Heart left ventricle (tissue), 16 donors: Measurements from ENCODE around the gene SRP54. TPM values are rescaled to one million over a fixed set of nuclear protein-coding genes. Genes with fewer than 3 reads are reported as not detected.
"Not testable (repeated sequence)": the region's sequence is repeated elsewhere in the genome, so short reads cannot be mapped to it uniquely, and the experiment has no call there.

Experiments
- ATAC-seq, 4 donors: fragments of 200-7000 bp; cut with Tn5 transposase; one replicate each; pipeline ENCODE4 v1.9.1; 2020 to 2022; ENCODE audit warnings: moderate library complexity in 4 of 4, mild to moderate bottlenecking in 3 of 4, moderate number of reproducible peaks in 1 of 4
- DNase-seq, 5 donors: peaks; one replicate each; pipeline ENCODE4 v3.0.0-alpha.2; 2020
- H3K27ac ChIP-seq, 12 donors: fragments of 200-600 bp; sonication (generic) in 4 of 12; one replicate each; pipeline versions ENCODE4 v1.5.0 to v1.8.0; 2016 to 2022; ENCODE audit warnings: mild to moderate bottlenecking in 2 of 12
- H3K27me3 ChIP-seq, 9 donors: fragments of 200-600 bp; sonication (generic) in 2 of 9; one replicate each; pipeline versions ENCODE4 v1.5.1 to v1.8.0; 2016 to 2022; ENCODE audit warnings: mild to moderate bottlenecking in 3 of 9
- H3K36me3 ChIP-seq, 9 donors: fragments of 200-600 bp; sonication (generic) in 2 of 9; one replicate each; pipeline versions ENCODE4 v1.5.0 to v1.8.0; 2018 to 2022; ENCODE audit warnings: mild to moderate bottlenecking in 2 of 9
- H3K4me1 ChIP-seq, 12 donors: fragments of 200-600 bp; sonication (generic) in 4 of 12; one replicate each; pipeline versions ENCODE4 v1.5.0 to v1.8.0; 2016 to 2022; ENCODE audit warnings: mild to moderate bottlenecking in 3 of 12
- H3K4me3 ChIP-seq, 12 donors: fragments of 200-600 bp; sonication (generic) in 4 of 12; one replicate each; pipeline versions ENCODE4 v1.5.0 to v1.8.0; 2017 to 2022; ENCODE audit warnings: mild to moderate bottlenecking in 9 of 12, moderate library complexity in 4 of 12
- H3K9me3 ChIP-seq, 12 donors: fragments of 200-600 bp; sonication (generic) in 4 of 12; one replicate each; pipeline versions ENCODE4 v1.5.0 to v1.8.0; 2016 to 2022; ENCODE audit warnings: mild to moderate bottlenecking in 1 of 12
- CTCF ChIP-seq, 12 donors: fragments of 200-600 bp; sonication (generic) in 4 of 12; IDR thresholded peaks; one replicate each; pipeline versions ENCODE4 v1.5.0 to v1.8.0; 2018 to 2022; ENCODE audit warnings: antibody characterized with exemption in 12 of 12, mild to moderate bottlenecking in 5 of 12
- POLR2A ChIP-seq, 2 donors: fragments of 450-650 bp; IDR thresholded peaks; one replicate each; pipeline ENCODE4 v1.6.1; 2017; ENCODE audit warnings: antibody characterized with exemption in 2 of 2, mild to moderate bottlenecking in 2 of 2, moderate library complexity in 2 of 2
- WGBS, 4 donors: extraction: QIAGEN DNeasy Blood & Tissue Kit in 2 of 4; methylation state at CpG; one replicate each; pipeline versions ENCODE4 v1.1.5 to v1.1.7; 2013 to 2018; 5-methylcytosine and 5-hydroxymethylcytosine counted together
- intact Hi-C, 10 donors: fragments of 100-400 bp; cut with DNase I; formaldehyde crosslinking; loops; one replicate each; pipeline versions ENCODE4 v1.11.1 to v1.14.2; 2022
- polyA plus RNA-seq, 2 donors: library from polyadenylated mRNA; stranded (reverse); fragments of 200-250 nt; gene quantifications; one replicate each; pipeline ENCODE4 v1.2.3, GENCODE V29; 2013
- total RNA-seq, 9 donors: library from RNA; depleted of rRNA in 2 of 9; stranded (reverse); fragments of >200 nt in 2 of 9; fragmentation: NEBNext Ultra II Directional in 3 of 9; extraction: Animal tissue kit (Norgen Biotek cat#: 25700) in 3 of 9; gene quantifications; one replicate each; pipeline versions ENCODE4 v1.1.0 to v1.2.4, GENCODE V29; 2016 to 2023
- donor health status: ischemic (EF 13 %, LVEDD 7.1; RV severe dilation, severe dysfunction).
- donor health status: healthy with polysubstance abuse.
- donor health status: DM: no; HTN: yes; CAD: no.
- donor health status: DM: no; HTN: no; CAD: no.
- donor health status: ischemic (EF 25% LVEDD 6.9; RV normal size, moderate dysfunction).
- donor health status: ischemic (EF 25% LVEDD 5.7; RV mildly dilated, moderate dysfunction).
- donor health status: healthy.
- donor health status: DM: yes; HTN: yes; CAD: no.
- donor health status: ischemic (EF 35%, LVEDD 5.7; RV mildly dilated, moderate dysfunction).
- donor health status: nonischemic (EF 11% LVEDD 7.7; RV severe dilation, severe dysfunction).
- donor health status: DM: yes; HTN: yes; CAD: no.
- donor health status: PGD.
- donor health status: ischemic (EF 29% LVEDD 5.4; RV normal size, mild dysfunction).
- donor health status: nonischemic (EF 23%, LVEDD 6.1; RV moderate dilation, normal function).

The SRP54 gene
- total and polyA plus RNA-seq, 11 donors, result 16.0 to 53.3 (median 34.0) TPM

DNA sequence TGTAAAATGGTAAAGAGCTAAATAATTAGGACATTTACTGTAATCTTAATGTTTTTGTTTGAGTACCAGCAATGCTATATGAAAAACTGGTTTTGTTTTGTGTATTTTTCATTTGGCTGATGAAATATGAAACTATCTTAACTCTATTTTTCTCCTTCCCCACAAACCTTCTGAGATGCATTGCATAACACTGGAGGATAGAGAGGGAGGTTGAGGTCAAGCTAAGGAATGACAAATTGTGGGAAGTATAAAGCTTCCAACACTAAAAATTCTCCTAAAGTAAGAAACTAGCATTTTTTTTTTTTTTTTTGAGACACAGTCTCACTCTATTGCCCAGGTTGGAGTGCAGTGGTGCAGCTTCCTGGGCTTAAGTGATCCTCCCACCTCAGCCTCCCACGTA lies 31.5 kb upstream of the SRP54 start:
- intact Hi-C loops, result no loop called here
- H3K9me3 ChIP-seq, result no peaks in the 10 kb centered on the region
- no peak for TF ChIP-seq CTCF (IDR thresholded peaks at IDR 0.05)
- TF ChIP-seq POLR2A (IDR thresholded peaks at IDR 0.05), result no peak
- DNase-seq (no peak), ATAC-seq (no peak)
- H3K4me3 ChIP-seq, result no peak overlapping the region
- no peaks in the 10 kb centered on the region for H3K4me1 ChIP-seq
- 93 to 96% (median 93%) methylated on average over 1 of the region's 1 CpG for WGBS, 4 donors
- H3K27ac ChIP-seq, result no peak overlapping the region
- H3K27me3 ChIP-seq, result no peaks in the 10 kb centered on the region
- H3K36me3 ChIP-seq, result peaks cover 0 to 39% (median 8%) of the 10 kb centered on the region in 9 donors

- no peaks in the 10 kb centered on the region for H3K27me3 ChIP-seq
- WGBS, 4 donors, result 68 to 95% (median 84%) methylated on average over 2 of the region's 2 CpGs
- no peak for DNase-seq
- H3K9me3 ChIP-seq, result no peaks in the 10 kb centered on the region
- no peak overlapping the region for H3K27ac ChIP-seq
- no peaks in the 10 kb centered on the region for H3K4me1 ChIP-seq
- no peak for ATAC-seq
- intact Hi-C loops, result no loop called here
- no peak overlapping the region for H3K4me3 ChIP-seq
- no peak for TF ChIP-seq POLR2A (IDR thresholded peaks at IDR 0.05)
- TF ChIP-seq CTCF (IDR thresholded peaks at IDR 0.05), result no peak
- peaks cover 0 to 46% (median 12%) of the 10 kb centered on the region in 9 donors for H3K36me3 ChIP-seq
These were observed 25.9 kb upstream of the SRP54 start for GRCh38 chr14:34956931-34957330.

- H3K4me3 ChIP-seq, result no peak overlapping the region
- ATAC-seq (no peak), DNase-seq (no peak)
- no peaks in the 10 kb centered on the region for H3K27me3 ChIP-seq
- no peak for TF ChIP-seq CTCF (IDR thresholded peaks at IDR 0.05)
- no peak for TF ChIP-seq POLR2A (IDR thresholded peaks at IDR 0.05)
- intact Hi-C loops, result no loop called here
- peaks cover 0 to 42% (median 14%) of the 10 kb centered on the region in 9 donors for H3K36me3 ChIP-seq
- 95 to 98% (median 98%) methylated on average over 5 of the region's 5 CpGs for WGBS, 4 donors
- H3K9me3 ChIP-seq, result no peaks in the 10 kb centered on the region
- H3K4me1 ChIP-seq, result no peaks in the 10 kb centered on the region
- no peak overlapping the region for H3K27ac ChIP-seq
These were observed 25.0 kb upstream of the SRP54 start for GRCh38 chr14:34957771-34958286.

GRCh38 chr14:34962106-34962505 lies 20.7 kb upstream of the SRP54 start:
- H3K4me3 ChIP-seq, result not testable (repeated sequence)

More at GRCh38 chr14:34962106-34962505, 20.7 kb upstream of the SRP54 start:
- DNase-seq, H3K4me1 ChIP-seq, H3K27me3 ChIP-seq, ATAC-seq, H3K27ac ChIP-seq, H3K9me3 ChIP-seq, intact Hi-C loops: not testable (repeated sequence)
- 88 to 97% (median 93%) methylated on average over 5 of the region's 5 CpGs for WGBS, 4 donors
- H3K36me3 ChIP-seq, result peaks cover 0 to 24% (median 2%) of the 10 kb centered on the region in 9 donors
